GM12878 (cell line): ENCODE results near the gene MROH9.

Experiments used
- CBX3 ChIP-seq: fragments of 200-600 bp; sonication (generic); IDR thresholded peaks from 2 replicates; pipeline ENCODE4 v1.6.1; 2016; ENCODE audit warnings: low read depth, borderline replicate concordance
- ZNF274 ChIP-seq: IDR thresholded peaks from one replicate; pipeline ENCODE4 v1.8.0; 2011; ENCODE audit not compliant: insufficient read length, insufficient read depth

DNA sequence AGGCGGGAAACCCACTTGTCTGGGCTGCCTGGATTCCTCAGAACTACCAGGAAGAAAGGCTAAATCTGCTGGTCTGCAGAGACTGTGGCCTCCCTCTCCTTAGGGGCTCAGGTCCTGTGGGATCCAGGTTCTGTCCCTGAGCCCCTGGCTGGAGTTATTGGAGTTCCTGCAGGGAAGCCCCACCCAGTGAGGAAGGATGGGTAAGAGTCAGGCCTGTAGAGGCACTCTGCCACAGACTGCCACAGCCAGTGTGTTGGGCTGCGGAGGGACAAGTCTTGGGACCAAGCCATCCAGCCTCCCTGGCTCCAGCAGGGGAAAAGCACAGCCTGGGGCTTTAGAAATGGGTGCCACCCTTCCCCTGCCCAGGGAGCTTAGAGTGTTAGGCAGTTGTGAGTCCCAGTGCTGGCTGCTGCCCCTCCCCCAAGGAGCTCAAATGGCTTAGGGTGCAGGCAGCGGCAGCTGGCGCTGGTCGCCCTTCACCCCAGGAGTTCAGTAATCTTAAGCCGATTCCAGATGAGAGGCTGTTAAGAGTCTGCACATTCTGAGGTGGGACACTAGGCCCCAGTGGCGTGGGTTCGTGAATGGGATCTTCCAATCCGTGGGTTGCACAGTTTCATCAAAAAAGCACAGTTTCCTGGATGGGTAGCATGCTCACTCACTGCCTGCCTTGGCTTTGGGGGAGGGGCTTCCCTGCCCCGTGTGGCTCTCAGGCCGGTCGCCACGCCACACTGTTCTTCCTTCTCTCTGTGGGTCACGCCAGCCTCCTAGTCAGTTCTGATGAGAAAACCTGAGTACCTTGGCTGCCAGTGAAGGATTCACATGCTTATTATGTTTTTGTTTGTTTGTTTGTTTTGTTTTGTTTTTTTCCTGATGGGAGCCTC lies 97.7 kb downstream of the MROH9 start:
- TF ChIP-seq CBX3 (no peak), ZNF274 (no peak)
